HG03378 (cell line): ENCODE data around the gene CHSY3.
A peak's percentile ranks its signal among the peaks of the same experiment; 100 is the strongest.

Experiments
- ATAC-seq: cut with Tn5 transposase; IDR thresholded peaks from one replicate; pipeline ENCODE4 v1.9.1; 2021; ENCODE audit warnings: mild to moderate bottlenecking, moderate library complexity; ENCODE audit not compliant: unreplicated experiment

Gene CHSY3

GRCh38 chr5:129904102-129904666 is at the start of gene CHSY3:
Gene CHSY3 (plus strand): TSS chr5:129904465.
- ATAC-seq = no peak

DNA sequence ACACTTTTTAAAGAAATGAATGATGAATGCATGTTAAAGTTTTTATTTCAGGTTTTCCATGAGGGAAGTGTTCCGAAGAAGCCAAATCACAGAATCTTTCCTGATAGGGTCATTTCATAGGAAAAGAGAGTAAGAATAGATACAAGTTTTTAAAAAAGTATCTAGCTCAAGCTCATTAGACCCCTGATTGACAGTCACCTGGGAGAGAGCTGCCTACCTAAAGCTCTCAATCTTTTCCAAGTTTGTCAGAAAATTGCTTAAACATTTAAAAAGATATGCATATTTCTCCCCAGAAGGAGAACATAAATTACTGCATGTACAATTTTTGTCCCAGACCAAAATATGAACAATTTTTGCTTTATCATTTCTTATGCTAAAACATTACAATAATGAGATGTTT is 47.9 kb upstream of the CHSY3 start:
- no peak for ATAC-seq

DNA sequence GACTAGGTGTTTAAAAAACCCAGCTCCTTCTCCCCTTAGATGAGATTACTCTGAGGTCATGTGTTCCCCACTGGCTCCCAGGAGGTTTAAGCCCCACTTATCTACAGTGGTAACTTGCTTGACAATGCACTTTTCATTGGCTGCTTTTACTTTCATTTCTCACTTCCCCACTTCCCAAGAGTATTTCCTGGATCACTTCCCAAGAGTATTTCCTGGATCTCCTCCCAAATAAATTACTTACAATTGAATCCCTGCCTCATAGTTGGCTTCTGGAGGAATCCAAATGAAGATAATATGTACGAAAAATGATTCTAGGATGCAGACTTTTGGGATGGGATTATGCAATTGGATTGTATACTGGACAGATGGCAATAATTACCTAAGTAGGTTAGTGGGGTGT is 47.1 kb upstream of the CHSY3 start:
- no peak for ATAC-seq

DNA sequence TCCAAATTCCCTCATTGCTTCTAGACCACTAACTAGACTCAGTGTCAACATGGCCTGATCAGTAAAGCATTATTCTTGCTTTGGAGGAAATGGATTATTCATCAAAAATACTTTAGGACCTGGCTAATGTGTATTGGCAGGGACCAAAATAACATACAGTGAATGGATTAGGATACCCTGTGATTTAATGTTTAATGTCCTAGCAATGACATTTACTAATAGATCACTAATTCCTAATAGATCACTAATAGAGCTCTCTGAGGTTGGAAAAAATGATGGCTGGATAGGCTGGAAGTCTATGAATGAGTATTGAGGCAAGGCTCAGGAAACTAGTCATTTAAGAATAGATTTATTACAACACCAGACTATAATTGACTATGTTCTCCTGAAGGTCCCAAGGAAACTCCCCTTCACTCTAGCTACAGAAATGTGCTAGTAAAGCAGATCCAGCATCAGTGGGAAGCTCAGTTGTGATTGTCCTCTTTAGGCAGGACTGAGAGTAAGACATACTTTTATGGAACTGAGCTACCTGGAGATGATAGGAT is 46.1 kb upstream of the CHSY3 start:
- ATAC-seq = peak; percentile 72

GRCh38 chr5:129884322-129884721 is 19.9 kb upstream of the CHSY3 start:
- ATAC-seq = no peak

GRCh38 chr5:129899454-129899853 is 4.8 kb upstream of the CHSY3 start:
- no peak for ATAC-seq

- no peak for ATAC-seq
These were observed 1.4 kb upstream of the CHSY3 start for GRCh38 chr5:129902816-129903215.

- ATAC-seq = no peak
These were observed 681 bp upstream of the CHSY3 start for GRCh38 chr5:129903466-129904101.

DNA sequence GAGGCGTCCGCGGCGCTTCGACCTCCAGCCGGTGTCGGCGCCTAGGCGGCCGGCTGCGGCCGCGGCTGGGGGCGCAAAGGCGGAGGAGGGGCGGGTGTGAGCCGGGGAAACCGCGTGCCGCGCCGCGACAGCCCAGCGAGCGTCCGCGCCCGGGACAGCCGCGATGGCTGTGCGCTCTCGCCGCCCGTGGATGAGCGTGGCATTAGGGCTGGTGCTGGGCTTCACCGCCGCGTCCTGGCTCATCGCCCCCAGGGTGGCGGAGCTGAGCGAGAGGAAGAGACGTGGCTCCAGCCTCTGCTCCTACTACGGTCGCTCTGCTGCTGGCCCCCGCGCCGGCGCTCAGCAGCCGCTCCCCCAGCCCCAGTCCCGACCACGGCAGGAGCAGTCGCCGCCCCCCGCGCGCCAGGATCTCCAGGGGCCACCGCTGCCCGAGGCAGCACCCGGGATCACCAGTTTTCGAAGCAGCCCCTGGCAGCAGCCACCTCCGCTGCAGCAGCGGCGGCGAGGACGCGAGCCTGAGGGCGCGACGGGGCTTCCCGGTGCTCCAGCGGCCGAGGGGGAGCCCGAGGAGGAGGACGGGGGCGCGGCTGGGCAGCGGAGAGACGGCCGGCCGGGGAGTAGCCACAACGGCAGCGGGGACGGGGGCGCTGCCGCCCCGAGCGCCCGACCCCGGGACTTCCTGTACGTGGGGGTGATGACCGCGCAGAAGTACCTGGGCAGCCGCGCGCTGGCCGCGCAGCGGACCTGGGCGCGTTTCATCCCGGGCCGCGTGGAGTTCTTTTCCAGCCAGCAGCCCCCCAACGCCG is 605 bp downstream of the CHSY3 start:
- ATAC-seq = no peak

DNA sequence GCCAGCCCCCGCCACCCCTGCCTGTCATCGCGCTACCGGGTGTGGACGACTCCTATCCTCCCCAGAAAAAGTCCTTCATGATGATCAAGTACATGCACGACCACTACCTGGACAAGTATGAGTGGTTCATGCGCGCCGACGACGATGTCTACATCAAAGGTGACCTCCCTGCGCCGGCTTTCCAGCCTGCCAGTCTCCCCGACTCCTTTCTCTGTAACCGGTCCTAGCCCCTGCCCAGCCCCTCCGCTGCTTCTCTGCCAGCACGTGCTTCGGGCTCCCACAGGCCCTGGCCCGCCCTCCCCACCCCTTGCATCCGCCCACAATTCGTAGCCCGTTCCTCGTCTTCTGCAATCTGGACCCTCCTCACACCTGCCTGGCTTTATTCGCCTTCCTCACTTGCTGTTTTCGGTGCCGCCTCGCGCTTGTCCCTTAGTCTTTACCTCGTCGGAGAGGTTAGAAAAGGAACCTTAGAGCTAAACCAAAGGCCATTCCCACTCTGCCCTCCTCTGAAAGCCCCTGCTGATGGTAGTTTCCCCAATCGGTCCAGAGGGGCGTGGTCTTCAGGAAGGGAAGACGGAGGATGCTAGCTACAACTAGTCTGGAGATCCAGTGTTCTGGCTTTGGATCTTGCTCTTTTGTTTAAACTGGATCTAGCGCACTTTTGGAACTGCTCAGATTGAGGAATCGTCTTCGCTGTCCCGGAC is 1.4 kb downstream of the CHSY3 start:
- no peak for ATAC-seq

- ATAC-seq = no peak
These were observed 2.1 kb downstream of the CHSY3 start for GRCh38 chr5:129906177-129906887.

DNA sequence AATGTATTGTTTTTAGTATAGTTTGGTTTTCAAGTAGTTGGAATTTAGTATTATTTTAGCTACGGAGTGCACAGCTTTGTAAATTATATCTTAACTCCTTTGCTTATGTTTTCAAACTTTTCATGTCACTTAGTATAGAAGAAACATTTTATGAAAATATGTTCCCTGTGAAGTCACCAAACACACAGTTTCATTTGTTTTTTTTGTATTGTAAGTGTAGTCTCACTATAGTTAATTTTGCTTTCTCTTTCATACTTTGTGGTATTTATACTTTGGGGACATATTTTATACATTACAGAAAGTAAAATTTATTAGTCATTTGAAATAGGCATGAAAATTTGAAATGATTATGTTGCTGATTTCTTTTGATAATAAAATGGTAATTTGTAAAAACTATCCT is 5.0 kb downstream of the CHSY3 start:
- peak; percentile 69 for ATAC-seq

- no peak for ATAC-seq
These were observed 8.5 kb downstream of the CHSY3 start for GRCh38 chr5:129912601-129913255.

- no peak for ATAC-seq
These were observed 11.2 kb downstream of the CHSY3 start for GRCh38 chr5:129915415-129915814.

DNA sequence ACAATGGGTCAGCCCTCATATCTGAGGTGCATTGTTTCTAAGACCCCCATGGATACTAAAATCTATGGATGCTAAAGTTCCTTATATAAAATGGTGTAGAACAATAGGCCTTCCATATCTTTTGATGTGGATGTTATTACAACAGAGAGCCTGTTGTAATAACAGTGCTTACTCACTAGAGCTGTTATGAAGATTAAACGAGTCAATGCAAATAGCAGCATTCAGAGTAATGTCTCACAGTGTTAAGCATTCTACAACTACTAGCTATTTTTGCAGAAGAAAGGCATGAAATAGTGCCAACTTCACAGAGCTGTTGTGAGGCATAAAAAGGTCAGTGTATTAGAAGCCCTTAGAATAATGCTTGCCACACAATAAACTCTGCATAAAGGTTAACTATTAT is 13.0 kb downstream of the CHSY3 start:
- ATAC-seq = no peak

- no peak for ATAC-seq
These were observed 16.9 kb downstream of the CHSY3 start for GRCh38 chr5:129921204-129921603.

DNA sequence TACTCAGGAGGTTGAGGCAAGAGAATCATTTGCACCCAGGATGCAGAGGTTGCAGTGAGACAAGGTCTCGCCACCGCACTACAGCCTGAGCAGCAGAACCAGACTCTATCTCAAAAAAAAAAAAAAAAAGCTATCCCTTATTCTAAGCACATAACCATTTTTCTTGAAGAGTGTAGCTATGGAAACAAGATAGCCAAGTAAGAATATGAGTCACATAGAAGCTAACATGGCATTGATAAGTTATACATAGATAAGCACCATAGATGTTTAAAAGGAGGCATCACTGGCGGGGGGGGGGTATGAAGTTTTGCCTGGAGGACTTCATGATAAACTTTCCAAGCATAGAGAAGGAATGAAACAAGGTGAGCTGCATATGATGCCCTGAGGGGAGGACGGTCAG is 26.0 kb downstream of the CHSY3 start:
- ATAC-seq = no peak

DNA sequence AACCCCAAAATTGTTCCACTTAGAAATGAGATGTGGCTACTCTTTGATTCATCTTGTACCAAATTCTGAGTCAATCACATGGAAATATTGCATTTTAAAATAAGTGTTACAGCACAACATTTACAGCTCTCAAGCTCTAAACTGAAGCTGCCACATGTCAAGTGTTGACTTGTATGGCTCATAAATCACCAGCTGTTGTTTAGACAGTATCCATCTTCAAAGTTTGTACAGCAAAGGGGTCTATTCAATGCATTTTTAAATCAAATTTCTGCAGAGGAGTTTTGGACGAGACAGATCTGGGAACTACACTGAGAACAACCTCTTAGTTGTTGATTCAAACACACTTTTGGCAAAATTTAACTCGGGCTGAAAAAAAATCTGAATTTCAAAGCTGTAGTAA is 31.4 kb downstream of the CHSY3 start:
- no peak for ATAC-seq

- no peak for ATAC-seq
These were observed 33.8 kb downstream of the CHSY3 start for GRCh38 chr5:129938077-129938476.

DNA sequence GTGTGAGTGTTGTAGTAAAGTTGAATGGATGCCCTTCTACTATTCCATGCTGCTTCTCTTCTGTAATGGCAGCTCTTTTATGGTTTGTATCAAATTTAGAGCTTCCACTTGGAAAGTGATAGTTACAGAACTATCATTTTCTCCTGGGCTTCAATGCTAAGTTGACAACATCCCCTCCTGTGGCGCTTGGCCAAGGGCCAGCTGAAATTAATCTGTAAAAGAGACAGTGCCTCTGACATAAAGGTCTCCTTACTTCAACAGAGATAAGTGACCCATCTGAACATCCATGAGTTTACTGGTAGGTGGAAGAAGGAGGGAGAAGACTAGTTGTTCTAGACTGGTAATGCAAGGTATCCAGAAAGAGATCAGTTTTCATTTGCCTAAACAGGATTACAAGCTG is 39.7 kb downstream of the CHSY3 start:
- no peak for ATAC-seq
